Measurements from ENCODE around the gene PITPNC1.

The PITPNC1 gene

DNA sequence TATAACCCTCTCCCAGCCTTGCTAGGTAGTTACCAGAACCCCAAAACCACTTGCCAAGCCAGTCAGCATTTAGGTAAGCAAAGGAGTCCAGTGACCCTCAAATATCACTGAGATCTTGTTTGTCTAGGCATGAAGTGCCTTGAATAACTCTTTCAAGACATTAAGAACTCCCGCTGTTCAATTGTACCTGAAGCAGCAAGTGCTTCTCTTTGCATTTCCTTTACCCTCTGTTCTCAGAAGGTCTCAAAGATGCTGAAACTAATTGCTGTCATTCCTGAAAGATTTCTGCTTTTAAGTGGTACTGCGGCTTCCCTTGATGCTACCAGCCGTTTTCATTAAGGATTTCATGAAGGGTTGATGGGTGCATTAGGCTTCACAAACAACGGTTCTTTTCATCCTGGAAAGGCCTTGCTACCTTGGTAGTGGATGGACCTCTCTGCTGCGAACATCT, 142.7 kb downstream of the PITPNC1 start:
- no peak for DNase-seq

DNA sequence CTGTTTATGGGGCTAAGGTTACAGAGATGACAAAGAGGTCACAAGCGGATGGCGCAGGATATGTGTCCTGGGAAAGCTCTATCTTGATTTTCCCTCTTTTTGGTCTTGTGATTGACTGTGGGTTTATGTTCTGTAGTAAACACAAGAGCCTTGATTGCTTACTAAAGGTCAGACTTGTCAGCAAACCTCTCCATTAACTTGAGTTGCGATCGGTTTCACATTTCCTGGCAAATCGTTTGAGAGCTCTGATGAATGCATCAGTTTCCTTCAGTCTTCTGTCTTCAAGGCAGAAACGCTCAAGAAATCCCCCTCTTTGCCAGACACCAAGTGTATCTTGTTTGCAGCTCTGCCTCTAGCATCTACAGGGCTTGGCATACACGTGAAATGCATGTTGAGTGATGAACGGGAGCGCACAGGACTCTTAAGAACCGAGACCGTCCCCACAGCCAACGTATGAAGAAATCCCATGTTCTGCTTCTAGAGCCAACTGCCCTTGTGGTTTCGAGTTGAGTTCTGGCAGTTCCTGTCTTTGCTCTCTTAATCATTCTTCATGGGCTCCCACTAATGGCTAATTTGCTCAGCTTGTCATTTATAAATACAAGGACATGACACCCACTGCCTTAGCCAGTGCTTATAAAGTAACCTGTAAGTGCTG, 143.3 kb downstream of the PITPNC1 start:
- no peak for DNase-seq

- DNase-seq, result no peak
These were observed 144.1 kb downstream of the PITPNC1 start for GRCh38 chr17:67520916-67521774.

DNA sequence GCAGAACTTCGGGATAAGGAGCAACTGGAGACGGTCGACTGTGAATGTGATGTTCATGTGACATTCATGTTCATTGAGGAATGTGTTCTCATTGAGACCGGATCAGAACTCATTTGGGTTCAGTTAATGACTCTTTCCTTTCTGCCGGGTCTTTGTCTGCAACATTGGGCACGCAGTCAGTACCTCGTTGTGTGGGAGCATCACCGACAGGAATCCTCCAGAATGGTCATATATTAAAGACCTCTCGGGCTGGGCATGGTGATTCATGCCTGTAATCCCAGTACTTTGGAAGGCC, 144.6 kb downstream of the PITPNC1 start:
- no peak for DNase-seq

DNA sequence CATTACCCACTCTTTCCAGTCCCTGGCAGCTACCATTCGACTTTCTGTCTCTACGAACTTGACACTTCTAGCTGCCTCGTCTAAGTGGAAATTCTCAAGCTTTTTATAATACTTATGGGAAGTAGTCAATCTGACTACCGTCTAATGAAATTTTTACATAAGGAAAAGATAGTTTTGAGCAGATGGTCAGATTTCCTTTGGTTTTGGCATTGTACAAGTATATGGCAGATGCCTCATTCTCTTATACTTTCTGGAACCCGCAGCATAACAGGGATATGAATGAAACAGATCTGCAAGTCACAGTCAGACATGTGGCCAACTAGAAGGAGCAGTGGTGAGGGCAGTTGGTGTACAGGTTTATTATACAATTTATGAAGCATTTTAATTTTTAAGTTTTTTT, 146.0 kb downstream of the PITPNC1 start:
- DNase-seq, result no peak

GRCh38 chr17:67525239-67526135, 148.4 kb downstream of the PITPNC1 start:
- no peak for DNase-seq

DNA sequence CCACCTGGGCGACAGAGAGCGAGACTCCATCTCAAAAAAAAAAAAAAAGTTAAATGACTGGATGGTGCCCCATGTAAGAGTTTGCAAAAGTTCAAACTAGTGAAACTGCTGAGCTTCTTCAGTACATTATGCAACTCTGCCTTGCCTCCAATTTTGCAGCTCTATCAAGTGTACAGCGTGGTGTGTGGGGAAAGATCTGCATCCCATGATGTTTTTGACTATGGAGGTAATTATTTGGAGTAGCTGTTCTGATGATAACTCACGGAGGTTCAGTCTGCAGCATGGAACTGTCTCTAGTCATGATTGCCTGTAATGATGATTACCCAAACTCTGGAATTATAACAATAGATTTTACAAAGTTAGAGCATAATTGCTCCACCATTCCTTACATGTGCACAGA, 149.6 kb downstream of the PITPNC1 start:
- no peak for DNase-seq

- no peak for DNase-seq
These were observed 151.8 kb downstream of the PITPNC1 start for GRCh38 chr17:67528751-67529436.

- DNase-seq, result no peak
These were observed 154.2 kb downstream of the PITPNC1 start for GRCh38 chr17:67531291-67531690.

DNA sequence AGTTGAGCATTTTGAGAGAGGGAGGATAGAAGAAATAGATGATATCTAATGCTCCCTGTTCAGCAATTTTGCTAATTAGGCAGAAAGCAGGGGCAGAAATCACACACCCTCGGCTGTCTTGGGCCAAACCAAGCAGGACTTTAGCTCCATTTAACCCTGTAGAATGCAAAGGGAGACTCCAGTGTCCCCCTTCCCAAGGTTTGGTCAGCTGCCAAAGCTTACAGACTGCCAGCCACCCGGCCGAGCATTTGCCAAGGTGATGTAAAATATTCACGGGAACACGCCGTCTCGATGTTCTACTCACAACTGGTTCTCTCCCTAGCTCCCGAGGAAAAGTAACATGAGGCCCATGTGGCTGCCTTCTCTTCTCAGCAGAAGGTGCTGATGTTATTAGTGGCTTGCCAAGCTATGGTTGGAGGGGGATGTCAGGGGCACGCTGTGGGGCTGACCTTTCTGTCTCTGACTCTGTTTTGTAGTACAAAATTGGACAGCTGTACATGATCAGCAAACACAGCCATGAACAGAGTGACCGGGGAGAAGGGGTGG, 155.3 kb downstream of the PITPNC1 start:
- DNase-seq, result no peak

DNA sequence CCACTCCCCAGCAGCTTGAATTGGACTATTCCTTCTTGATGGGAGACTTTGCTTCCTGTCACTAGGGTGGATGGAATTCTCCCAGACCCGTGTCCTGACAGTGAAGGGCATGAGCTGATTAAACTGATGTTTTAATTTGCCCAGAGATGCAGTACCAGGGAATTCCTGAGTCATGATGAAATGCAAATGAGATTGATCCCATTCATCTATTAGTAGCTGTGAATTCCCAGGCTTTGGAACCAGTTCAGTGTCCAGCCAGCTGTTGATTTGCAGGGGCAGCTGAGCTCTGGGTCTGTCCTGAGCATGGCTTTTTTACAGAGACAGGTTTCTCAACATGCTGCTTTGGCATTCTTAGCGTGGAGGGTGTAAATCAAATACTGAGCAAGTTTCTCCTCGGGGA, 157.9 kb downstream of the PITPNC1 start:
- DNase-seq, result no peak

GRCh38 chr17:67542219-67543114, 165.4 kb downstream of the PITPNC1 start:
- no peak for DNase-seq

GRCh38 chr17:67544364-67544955, 167.4 kb downstream of the PITPNC1 start:
- DNase-seq, result no peak

DNA sequence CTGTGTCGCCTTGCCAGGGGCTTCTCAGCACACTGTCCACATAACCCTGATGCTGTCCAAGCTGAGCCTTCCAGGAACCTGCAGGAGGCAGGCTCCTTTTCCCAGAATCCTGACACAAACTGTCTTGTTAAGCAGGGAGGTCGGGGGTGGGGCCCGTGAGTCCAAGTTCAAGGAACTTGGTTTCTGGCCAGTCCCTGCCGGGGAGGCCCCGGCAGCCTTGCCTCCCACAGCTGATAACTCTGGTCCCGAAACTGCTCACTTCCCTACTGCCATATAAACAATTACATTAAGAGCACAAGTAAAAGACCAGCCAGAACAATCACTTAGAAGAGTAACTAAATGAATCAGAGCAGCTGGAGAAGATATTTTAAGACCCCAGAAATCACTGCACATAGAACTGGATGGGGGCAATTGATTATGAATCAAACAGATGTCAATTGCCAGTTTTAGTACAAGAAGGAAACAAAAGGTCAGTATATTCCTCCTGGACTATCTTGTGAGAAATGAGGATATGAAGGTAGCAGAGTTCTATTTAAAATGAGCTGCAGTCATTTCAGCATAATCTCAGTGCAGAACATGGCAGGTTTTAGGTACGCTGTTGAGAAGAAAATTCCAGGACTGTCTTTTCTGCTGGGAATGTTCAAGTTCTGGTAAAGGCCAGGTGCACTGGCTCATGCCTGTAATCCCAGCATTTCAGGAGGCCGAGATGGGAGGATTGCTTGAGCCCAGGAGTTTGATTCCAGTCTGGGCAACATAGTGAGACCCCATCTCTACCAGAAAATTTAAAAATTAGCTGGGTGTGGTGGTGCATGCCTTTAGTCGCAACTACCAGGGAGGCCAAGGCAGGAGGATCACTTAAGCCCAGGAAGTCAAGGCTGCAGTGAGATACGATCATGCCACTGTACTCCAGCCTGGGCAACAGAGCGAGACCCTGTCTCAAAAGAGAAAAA, 169.8 kb downstream of the PITPNC1 start:
- DNase-seq, result no peak

DNA sequence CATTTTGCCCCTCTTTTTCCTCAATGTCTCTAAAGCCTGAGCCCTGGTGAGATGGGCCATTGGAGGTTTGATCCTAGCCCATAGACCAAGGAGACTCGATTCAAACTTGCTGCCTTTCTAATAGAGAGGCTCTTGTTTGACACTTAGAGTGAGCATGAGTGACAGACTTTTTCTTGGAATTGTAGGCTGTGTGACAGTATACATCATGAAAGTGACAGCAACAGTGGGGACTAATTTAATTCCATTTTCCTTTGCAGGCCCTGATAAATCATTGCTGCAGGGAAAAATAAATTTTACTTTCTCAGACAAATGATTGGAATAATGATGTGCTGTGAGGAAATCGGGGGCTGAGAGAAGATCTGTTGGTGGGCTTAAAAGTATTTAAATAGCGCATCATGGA, 171.6 kb downstream of the PITPNC1 start:
- no peak for DNase-seq

DNA sequence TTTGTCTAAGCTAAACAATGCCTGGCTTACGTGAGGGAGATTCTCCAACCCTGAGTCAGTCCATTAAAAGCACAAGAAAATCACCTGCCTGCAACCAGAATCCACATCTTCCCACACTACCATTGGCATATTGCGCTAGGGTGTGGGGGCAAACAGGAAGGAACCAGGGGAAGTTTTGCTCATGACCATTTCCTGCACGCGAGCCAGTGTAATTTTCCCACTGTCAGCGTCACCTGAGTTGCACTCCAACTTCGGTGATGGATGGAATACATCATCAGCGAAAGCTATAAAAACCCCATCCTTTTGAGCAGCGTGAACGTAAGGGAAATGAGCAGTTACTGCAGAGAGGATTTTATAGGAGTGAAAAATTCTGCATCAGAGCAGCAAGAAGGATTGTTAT, 172.7 kb downstream of the PITPNC1 start:
- DNase-seq, result no peak

DNA sequence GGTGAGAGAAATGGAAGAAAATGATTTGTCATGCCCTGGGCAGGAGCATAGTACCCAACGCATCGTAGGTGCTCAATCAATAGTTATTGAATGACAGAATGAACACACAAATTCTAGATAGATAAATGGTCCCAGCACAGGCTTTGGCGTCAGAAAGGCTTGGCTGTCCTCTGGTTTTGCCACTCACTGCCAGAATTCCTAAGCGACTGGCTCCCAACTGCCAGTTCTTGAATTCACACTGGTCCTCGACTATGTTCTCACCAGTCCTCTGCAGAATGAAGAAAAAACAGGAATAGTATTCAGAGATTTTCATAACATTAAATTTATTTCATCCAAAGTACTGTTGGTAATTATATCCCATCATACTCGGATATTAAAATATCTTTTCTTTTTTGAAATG, 177.6 kb downstream of the PITPNC1 start:
- DNase-seq, result no peak

- DNase-seq, result no peak
These were observed 178.8 kb downstream of the PITPNC1 start for GRCh38 chr17:67555855-67556254.

DNA sequence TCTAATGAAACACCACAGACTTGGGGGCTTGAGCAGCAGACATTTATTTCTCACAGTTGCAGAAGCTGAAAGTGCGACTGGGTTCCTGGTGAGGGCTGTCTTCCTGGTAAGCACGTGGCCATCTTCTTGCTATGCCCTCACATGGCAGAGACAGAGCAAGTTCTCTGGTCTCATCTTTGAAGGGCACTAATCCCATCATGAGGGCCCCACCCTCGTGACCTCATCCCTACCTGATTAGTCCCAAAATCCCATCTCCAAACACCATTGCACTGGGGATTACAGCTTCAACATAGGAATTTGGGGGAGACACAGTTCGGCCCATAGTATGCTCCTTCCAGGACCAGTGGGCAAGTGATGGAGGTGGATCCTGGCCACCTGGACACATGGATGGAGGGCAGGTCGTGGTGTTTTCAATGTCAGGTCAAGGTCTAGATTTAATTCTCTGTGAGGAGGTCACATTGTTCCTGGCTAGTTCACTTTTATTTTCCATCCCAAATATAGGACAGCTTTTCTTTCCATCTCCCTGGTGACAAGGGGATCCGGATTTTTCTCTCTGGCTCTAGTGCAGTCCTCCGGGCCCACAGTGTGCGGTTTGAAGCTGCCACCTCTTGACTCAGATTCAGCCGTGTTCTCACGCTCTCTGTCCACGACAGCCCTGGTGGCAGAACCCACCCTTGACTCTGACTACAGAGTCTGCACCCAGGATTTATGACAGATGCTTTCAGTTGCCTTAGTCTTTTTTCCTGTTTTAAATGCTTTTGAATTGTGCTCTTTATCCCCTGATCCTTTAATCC, 180.2 kb downstream of the PITPNC1 start:
- DNase-seq, result no peak

All from CD4-positive, alpha-beta T cell treated with Interleukin-21 for 1 hour (primary cell).